Islet precursor cell (in vitro differentiated cells): Measurements from ENCODE around the gene PCDHGA1.
"Not testable (repeated sequence)": the region's sequence is repeated elsewhere in the genome, so short reads cannot be mapped to it uniquely, and the experiment has no call there.

ENCODE experiments used
- DNase-seq: peaks from one replicate; pipeline ENCODE4 v3.0.0-alpha.2; 2018

Gene PCDHGA1

GRCh38 chr5:141383345-141383744, 53.0 kb downstream of the PCDHGA1 start:
- no peak for DNase-seq

GRCh38 chr5:141384471-141385267, 54.4 kb downstream of the PCDHGA1 start:
- no peak for DNase-seq

GRCh38 chr5:141387557-141388311, 57.4 kb downstream of the PCDHGA1 start, which contains the start of gene PCDHGB4:
PCDHGB4 (plus strand) TSS chr5:141387698; CDS start chr5:141387885, 187 bp downstream.
- DNase-seq, result peak; percentile 83

GRCh38 chr5:141388661-141389060, 58.3 kb downstream of the PCDHGA1 start:
- no peak for DNase-seq

- no peak for DNase-seq
Measured at GRCh38 chr5:141389153-141390042, 59.1 kb downstream of the PCDHGA1 start.

- no peak for DNase-seq
Measured at GRCh38 chr5:141392429-141393198, 62.3 kb downstream of the PCDHGA1 start, which contains the start of gene PCDHGA8. PCDHGA8 (plus strand) TSS chr5:141392633; CDS start chr5:141392814, 181 bp downstream.

GRCh38 chr5:141393267-141393666, 63.0 kb downstream of the PCDHGA1 start:
- no peak for DNase-seq

GRCh38 chr5:141394401-141395187, 64.3 kb downstream of the PCDHGA1 start:
- not testable (repeated sequence) for DNase-seq

- not testable (repeated sequence) for DNase-seq
Measured at GRCh38 chr5:141397756-141398551, 67.6 kb downstream of the PCDHGA1 start, which contains the start of gene PCDHGB5. PCDHGB5 (plus strand) TSS chr5:141397947; CDS start chr5:141398128, 181 bp downstream.

GRCh38 chr5:141398608-141399007, 68.3 kb downstream of the PCDHGA1 start:
- no peak for DNase-seq

- no peak for DNase-seq
Measured at GRCh38 chr5:141399555-141400258, 69.4 kb downstream of the PCDHGA1 start.

GRCh38 chr5:141402553-141403243, 72.4 kb downstream of the PCDHGA1 start, which contains the start of gene PCDHGA9:
PCDHGA9 (plus strand) TSS chr5:141402778; CDS start chr5:141402953, 175 bp downstream.
- no peak for DNase-seq

GRCh38 chr5:141403387-141403786, 73.1 kb downstream of the PCDHGA1 start:
- DNase-seq, result no peak

GRCh38 chr5:141407790-141408505, 77.6 kb downstream of the PCDHGA1 start, which contains the start of gene PCDHGB6:
PCDHGB6 (plus strand) TSS chr5:141408021; CDS start chr5:141408203, 182 bp downstream.
- peak; percentile 85 for DNase-seq

GRCh38 chr5:141409598-141410306, 79.4 kb downstream of the PCDHGA1 start:
- DNase-seq, result no peak

GRCh38 chr5:141411575-141411974, 81.3 kb downstream of the PCDHGA1 start:
- no peak for DNase-seq
